Stimulated activated CD4-positive, alpha-beta T cell treated with anti-CD3 and anti-CD28 coated beads, Interleukin-15, amount 100 ng/mL, for 1 hour (primary cell): ENCODE results near the gene ST6GALNAC6.
"Not testable (repeated sequence)": the region's sequence is repeated elsewhere in the genome, so short reads cannot be mapped to it uniquely, and the experiment has no call there.

Experiments used
- DNase-seq, 2 donors: peaks; one replicate each; pipeline ENCODE4 v3.0.0-alpha.2; 2020; ENCODE audit warnings: low read depth in 1 of 2, low spot score in 1 of 2

ST6GALNAC6 gene

GRCh38 chr9:127896395-127897192, 2.8 kb downstream of the ST6GALNAC6 start:
- DNase-seq, result no peak

- DNase-seq, result no peak
These were observed 3.6 kb downstream of the ST6GALNAC6 start for GRCh38 chr9:127895811-127896210.

GRCh38 chr9:127893392-127893791, 6.0 kb downstream of the ST6GALNAC6 start:
- no peak for DNase-seq

GRCh38 chr9:127892831-127893230, 6.6 kb downstream of the ST6GALNAC6 start:
- DNase-seq, result no peak

GRCh38 chr9:127890053-127890452, 9.3 kb downstream of the ST6GALNAC6 start:
- DNase-seq, result no peak

- no peak for DNase-seq
These were observed 11.6 kb downstream of the ST6GALNAC6 start for GRCh38 chr9:127887792-127888191.

- no peak for DNase-seq
These were observed 12.9 kb downstream of the ST6GALNAC6 start for GRCh38 chr9:127886401-127886972.

GRCh38 chr9:127885508-127886281, 13.7 kb downstream of the ST6GALNAC6 start:
- DNase-seq, result no peak

- DNase-seq, result no peak
These were observed 14.4 kb downstream of the ST6GALNAC6 start for GRCh38 chr9:127884976-127885490.

GRCh38 chr9:127884427-127884911, 14.9 kb downstream of the ST6GALNAC6 start:
- DNase-seq, result no peak

- no peak for DNase-seq
These were observed 15.4 kb downstream of the ST6GALNAC6 start for GRCh38 chr9:127883959-127884358.

- not testable (repeated sequence) for DNase-seq
These were observed 17.7 kb downstream of the ST6GALNAC6 start for GRCh38 chr9:127881715-127882114.

GRCh38 chr9:127880143-127880542, 19.3 kb downstream of the ST6GALNAC6 start:
- no peak for DNase-seq

GRCh38 chr9:127878652-127879390, 20.6 kb downstream of the ST6GALNAC6 start:
- no peak for DNase-seq

- no peak for DNase-seq
These were observed 21.3 kb downstream of the ST6GALNAC6 start for GRCh38 chr9:127878001-127878651.

- DNase-seq, result no peak
These were observed 21.8 kb downstream of the ST6GALNAC6 start, which contains the start of gene AK1 for GRCh38 chr9:127877566-127877998. Gene AK1, minus strand, starts transcription at chr9:127877675. Its CDS starts 3,058 bp downstream, at chr9:127874617.

GRCh38 chr9:127876764-127877562, 22.4 kb downstream of the ST6GALNAC6 start:
- no peak for DNase-seq

- DNase-seq, result no peak
These were observed 23.2 kb downstream of the ST6GALNAC6 start for GRCh38 chr9:127876026-127876763.
